CD4-positive, alpha-beta T cell treated with Interleukin-21 for 1 hour (primary cell): ENCODE results near the gene CCDC15.

Experiments used
- DNase-seq: peaks from one replicate; pipeline ENCODE4 v3.0.0-alpha.2; 2020

Gene CCDC15

GRCh38 chr11:125071435-125071834, 117.4 kb downstream of the CCDC15 start:
- no peak for DNase-seq

GRCh38 chr11:125071846-125072217, 117.8 kb downstream of the CCDC15 start:
- no peak for DNase-seq

- DNase-seq = peak; percentile 13
These were observed 118.4 kb downstream of the CCDC15 start for GRCh38 chr11:125072218-125072960.

- DNase-seq = no peak
These were observed 119.1 kb downstream of the CCDC15 start for GRCh38 chr11:125072961-125073590.

GRCh38 chr11:125073616-125074483, 119.8 kb downstream of the CCDC15 start:
- no peak for DNase-seq

GRCh38 chr11:125074511-125075241, 120.7 kb downstream of the CCDC15 start:
- DNase-seq = no peak

- no peak for DNase-seq
These were observed 121.2 kb downstream of the CCDC15 start for GRCh38 chr11:125075242-125075625.

GRCh38 chr11:125075900-125076317, 121.9 kb downstream of the CCDC15 start:
- DNase-seq = no peak

GRCh38 chr11:125076378-125076945, 122.5 kb downstream of the CCDC15 start:
- no peak for DNase-seq

GRCh38 chr11:125078016-125078415, 124.0 kb downstream of the CCDC15 start:
- no peak for DNase-seq

GRCh38 chr11:125078516-125079140, 124.6 kb downstream of the CCDC15 start:
- no peak for DNase-seq

- DNase-seq = no peak
These were observed 125.3 kb downstream of the CCDC15 start for GRCh38 chr11:125079151-125079877.

GRCh38 chr11:125079878-125080530, 126.0 kb downstream of the CCDC15 start:
- DNase-seq = no peak

- no peak for DNase-seq
These were observed 126.5 kb downstream of the CCDC15 start for GRCh38 chr11:125080531-125080911.

- no peak for DNase-seq
These were observed 127.2 kb downstream of the CCDC15 start for GRCh38 chr11:125081098-125081798.

- no peak for DNase-seq
These were observed 128.0 kb downstream of the CCDC15 start for GRCh38 chr11:125082040-125082439.

GRCh38 chr11:125082611-125083311, 128.8 kb downstream of the CCDC15 start:
- no peak for DNase-seq

GRCh38 chr11:125083312-125084056, 129.5 kb downstream of the CCDC15 start:
- DNase-seq = no peak

GRCh38 chr11:125084057-125084416, 130.0 kb downstream of the CCDC15 start:
- DNase-seq = no peak
